GM12878 (cell line): ENCODE measurements around the gene FOXF1. TPM values are rescaled to one million over a fixed set of nuclear protein-coding genes. Genes with fewer than 3 reads are reported as not detected.

ENCODE experiments used
- ATAC-seq: fragments of 200-7000 bp; cut with Tn5 transposase; 3 replicates; pipeline ENCODE4 v1.9.1; 2020; ENCODE audit warnings: mild to moderate bottlenecking, moderate library complexity
- BruUV-seq: library from RNA; stranded (reverse); fragments of 400-500 nt; replicated peaks from 2 replicates; lab custom pipeline; 2021; lab: Mats Ljungman, UMichigan
- CTCF ChIA-PET: fragments of 300-600 bp; sonication (Branson Sonifier 250); formaldehyde crosslinking; extraction: SDS; loops from one replicate; lab custom pipeline; 2021; ENCODE audit warnings: inconsistent platforms; lab: Yijun Ruan, JAX
- POLR2A ChIA-PET: fragments of 350-600 bp; formaldehyde crosslinking; extraction: SDS; loops from one replicate; lab custom pipeline; 2021; ENCODE audit warnings: inconsistent platforms; lab: Charles Lee
- RAD21 ChIA-PET: fragments of 300-600 bp; sonication (Branson Sonifier 250); formaldehyde crosslinking; loops from one replicate; lab custom pipeline; 2023; ENCODE audit warnings: antibody characterized with exemption; ENCODE audit not compliant: unreplicated experiment; lab: Charles Lee
- SMC1A ChIA-PET: fragments of 300-600 bp; sonication (Branson Sonifier 250); formaldehyde crosslinking; loops from one replicate; lab custom pipeline; 2023; ENCODE audit not compliant: unreplicated experiment, uncharacterized antibody; lab: Charles Lee
- DNase-seq: peaks from one replicate; pipeline ENCODE4 v3.0.0-alpha.2; 2011; ENCODE audit warnings: low read depth, low spot score
- FAIRE-seq: peaks from 3 replicates; lab custom pipeline; 2011; peaks lifted over from hg19 to GRCh38; lab: Jason Lieb, UNC
- H2AFZ ChIP-seq: 2 replicates; pipeline ENCODE4 v1.6.0; 2011; ENCODE audit warnings: low read depth, low read length, control low read depth; ENCODE audit not compliant: control insufficient read depth
- H3K27ac ChIP-seq: 2 replicates; pipeline ENCODE4 v1.5.1; 2011; ENCODE audit warnings: control low read depth; ENCODE audit not compliant: control insufficient read depth, insufficient read depth
- H3K27me3 ChIP-seq, 2 experiments: replicated peaks in 1 of 2; 2 replicates each; pipeline versions ENCODE4 v1.6.0 to v1.6.1; 2011; ENCODE audit warnings: low read length in 1 of 2; ENCODE audit not compliant: control insufficient read depth in 2 of 2, insufficient read depth in 2 of 2
- H3K36me3 ChIP-seq, 2 experiments: 2 replicates each; pipeline ENCODE4 v1.5.1; 2011; ENCODE audit warnings: low read length in 1 of 2; ENCODE audit not compliant: control insufficient read depth in 2 of 2, insufficient read depth in 2 of 2
- H3K4me1 ChIP-seq: 2 replicates; pipeline ENCODE4 v1.6.1; 2011; ENCODE audit warnings: mild to moderate bottlenecking, low read length, moderate library complexity, mixed read lengths; ENCODE audit not compliant: control insufficient read depth, insufficient read depth
- H3K4me2 ChIP-seq: 2 replicates; pipeline ENCODE4 v1.6.0; 2011; ENCODE audit warnings: control low read depth; ENCODE audit not compliant: control insufficient read depth, insufficient read depth
- H3K4me3 ChIP-seq: fragments of 200-600 bp; sonication (generic); 2 replicates; pipeline ENCODE4 v1.5.1; 2016
- H3K79me2 ChIP-seq: 2 replicates; pipeline ENCODE4 v1.6.0; 2011; ENCODE audit warnings: low read length; ENCODE audit not compliant: control insufficient read depth, insufficient read depth
- H3K9ac ChIP-seq: 2 replicates; pipeline ENCODE4 v1.8.0; 2011; ENCODE audit warnings: low read length, control low read depth, mixed read lengths; ENCODE audit not compliant: control insufficient read depth, insufficient read depth
- H3K9me3 ChIP-seq: replicated peaks from 3 replicates; pipeline ENCODE4 v1.5.1; 2011; ENCODE audit warnings: mild to moderate bottlenecking, low read length; ENCODE audit not compliant: control insufficient read depth, insufficient read depth
- H4K20me1 ChIP-seq: 2 replicates; pipeline ENCODE4 v1.6.0; 2011; ENCODE audit not compliant: control insufficient read depth, insufficient read depth
- CBFB ChIP-seq: IDR thresholded peaks from 2 replicates; pipeline ENCODE4 v1.6.1; 2016; ENCODE audit warnings: antibody characterized with exemption, low read depth
- CEBPZ ChIP-seq: fragments of 150-350 bp; IDR thresholded peaks from 2 replicates; pipeline ENCODE4 v1.6.1; 2016; ENCODE audit warnings: low read depth, low read length
- CUX1 ChIP-seq: IDR thresholded peaks from 2 replicates; pipeline ENCODE4 v1.6.1; 2012; ENCODE audit warnings: improper control_type of control experiment, low read depth, low read length; ENCODE audit not compliant: insufficient replicate concordance
- PKNOX1 ChIP-seq: fragments of 450-650 bp; IDR thresholded peaks from 2 replicates; pipeline ENCODE4 v1.6.1; 2016; ENCODE audit warnings: mild to moderate bottlenecking
- ZBTB4 ChIP-seq: fragments of 450-650 bp; formaldehyde crosslinking; IDR thresholded peaks from 2 replicates; pipeline ENCODE4 v1.4.0; 2022; ENCODE audit warnings: mild to moderate bottlenecking, moderate library complexity
- ZNF217 ChIP-seq: fragments of 450-650 bp; IDR thresholded peaks from 2 replicates; pipeline ENCODE4 v1.6.1; 2017; ENCODE audit warnings: antibody characterized with exemption, mild to moderate bottlenecking
- WGBS: methylation state at CpG from one replicate; pipeline ENCODE4 v1.1.6; 2016; ENCODE audit warnings: low lambda C conversion rate; ENCODE audit not compliant: insufficient replicate concordance, insufficient coverage; ENCODE audit errors: missing lambda C conversion rate; 5-methylcytosine and 5-hydroxymethylcytosine counted together
- in situ Hi-C: fragments of 300-500 bp; cut with MboI; formaldehyde crosslinking; loops from 9 replicates; pipeline ENCODE4 v1.14.3; 2018; ENCODE audit warnings: mixed read lengths
- intact Hi-C: fragments of 100-400 bp; cut with micrococcal nuclease; formaldehyde crosslinking; loops from one replicate; pipeline ENCODE4 v1.14.2; 2022; ENCODE audit not compliant: unreplicated experiment
- polyA plus RNA-seq, 11 experiments: library from polyadenylated mRNA; depleted of rRNA in 4 of 11; unstranded in 6 of 11; stranded (reverse) in 5 of 11; fragments of >200 nt; fragmentation: Nextera tagmentation in 4 of 11; fragmentation: Illumina TruSeq in 1 of 11; extraction: Ambion mirVana in 4 of 11; extraction: Trizol in 1 of 11; gene quantifications; 1 replicate in 1 of 11; 2 replicates in 10 of 11; pipeline versions ENCODE4 v1.2.1 to v1.2.3, GENCODE V29; 2011 to 2016; ENCODE audit warnings: inconsistent platforms in 2 of 11, missing spikeins in 2 of 11, low read depth in 1 of 11
- total RNA-seq, 4 experiments: library from RNA; depleted of rRNA in 3 of 4; stranded (reverse); fragments of >200 nt in 3 of 4; fragmentation: Illumina TruSeq in 1 of 4; extraction: Trizol in 1 of 4; gene quantifications; 2 replicates each; pipeline versions ENCODE4 v1.2.1 to v1.2.3, GENCODE V29; 2013 to 2021

FOXF1 gene
- total and polyA plus RNA-seq, 10 of the 15 experiments (the other 5 are each of a cell fraction or from before 2014, with no cell fraction given) = 0.01 TPM; not detected in 9

- TF ChIP-seq CUX1 (no peak), PKNOX1 (no peak)
These were observed 5.1 kb downstream of the FOXF1 start (continued) for GRCh38 chr16:86515413-86515776.

GRCh38 chr16:86515777-86516622 lies 5.7 kb downstream of the FOXF1 start:
- H3K27ac ChIP-seq = no peak overlapping the region
- SMC1A ChIA-PET = no interaction called here
- no peak overlapping the region for H2AFZ ChIP-seq
- no peaks in the 10 kb centered on the region for H3K9me3 ChIP-seq
- H3K4me3 ChIP-seq = no peak overlapping the region
- POLR2A ChIA-PET = interaction anchor here (0.5 kb wide), 1 partner anchor 81 kb away, joined by 4 read pairs; no protein-coding TSS in a partner anchor
- WGBS = 35% methylated on average over 63 of the region's 64 CpGs
- BruUV-seq = no TSS peak
- H3K79me2 ChIP-seq = no peaks in the 10 kb centered on the region
- RAD21 ChIA-PET = no interaction called here
- H3K36me3 ChIP-seq = no peaks in the 10 kb centered on the region
- DNase-seq (no peak), FAIRE-seq (no peak), ATAC-seq (no peak)
- CTCF ChIA-PET = interaction anchor here (1.7 to 5.7 kb wide), 3 partner anchors 426 to 695 kb away, joined by 4 to 37 read pairs (median 27); no protein-coding TSS in a partner anchor
- no peak overlapping the region for H3K9ac ChIP-seq
- H4K20me1 ChIP-seq = no peaks in the 10 kb centered on the region
- H3K4me2 ChIP-seq = no peak overlapping the region
- H3K4me1 ChIP-seq = no peaks in the 10 kb centered on the region
- intact Hi-C loops = loop anchor here (10.0 kb wide), 1 partner anchor 471 kb away; no protein-coding TSS in a partner anchor
- H3K27me3 ChIP-seq = peaks cover 8 to 12% of the 10 kb centered on the region in 2 experiments
- in situ Hi-C loops = loop anchor here (5.0 to 10.0 kb wide), 2 partner anchors 444 to 471 kb away; no protein-coding TSS in a partner anchor
- TF ChIP-seq ZNF217 = no peak
- no peak for TF ChIP-seq CEBPZ
- no peak for TF ChIP-seq CBFB
- TF ChIP-seq ZBTB4 = no peak
